SK-N-SH (cell line): Measurements from ENCODE around the gene RAVER1. TPM values are rescaled to one million over a fixed set of nuclear protein-coding genes. Genes with fewer than 3 reads are reported as not detected.
A peak's percentile ranks its signal among the peaks of the same experiment; 100 is the strongest.

Experiments used
- CTCF ChIA-PET: fragments of 300-600, 350-600 bp; formaldehyde crosslinking; extraction: SDS; loops from one replicate; lab custom pipeline; 2021; lab: Yijun Ruan, JAX
- POLR2A ChIA-PET: fragments of 350-600 bp; sonication (Branson Sonifier 250); formaldehyde crosslinking; extraction: SDS; loops from one replicate; lab custom pipeline; 2020; ENCODE audit warnings: antibody characterized with exemption, inconsistent platforms; lab: Yijun Ruan, JAX
- DNase-seq: peaks from one replicate; pipeline ENCODE4 v3.0.0; 2012
- H2AFZ ChIP-seq: fragments of 200-600 bp; sonication (generic); 2 replicates; pipeline ENCODE4 v1.8.1; 2016; ENCODE audit warnings: antibody characterized with exemption, mild to moderate bottlenecking, low read depth
- H3F3A ChIP-seq: fragments of 200-600 bp; sonication (generic); replicated peaks from 2 replicates; pipeline ENCODE3; 2016; ENCODE audit warnings: antibody characterized with exemption, mild to moderate bottlenecking; ENCODE audit not compliant: insufficient read depth
- H3K27ac ChIP-seq, 2 experiments: fragments of 200-500 bp in 1 of 2; fragments of 200-600 bp in 1 of 2; sonication (Bioruptor generic) in 1 of 2; sonication (generic), shearing (Covaris generic) in 1 of 2; 2 replicates each; pipeline versions ENCODE4 v1.5.1 to v1.6.1; 2014 to 2016; ENCODE audit warnings: low read depth in 2 of 2, inconsistent platforms in 1 of 2, low read length in 1 of 2, mild to moderate bottlenecking in 1 of 2, mixed read lengths in 1 of 2
- H3K27me3 ChIP-seq: fragments of 200-600 bp; sonication (generic), shearing (Covaris generic); 2 replicates; pipeline ENCODE4 v1.6.1; 2016; ENCODE audit warnings: mixed run types; ENCODE audit not compliant: insufficient read depth
- H3K36me3 ChIP-seq, 2 experiments: fragments of 200-500 bp in 1 of 2; fragments of 200-600 bp in 1 of 2; sonication (Bioruptor generic) in 1 of 2; sonication (generic) in 1 of 2; replicated peaks in 1 of 2; 2 replicates each; pipeline versions ENCODE3 to v1.5.1; 2014 to 2016; ENCODE audit warnings: low read length in 1 of 2, mild to moderate bottlenecking in 1 of 2; ENCODE audit not compliant: insufficient read depth in 2 of 2, control insufficient read depth in 1 of 2
- H3K4me1 ChIP-seq, 2 experiments: fragments of 200-500 bp in 1 of 2; fragments of 200-600 bp in 1 of 2; sonication (Bioruptor generic) in 1 of 2; sonication (generic), shearing (Covaris generic) in 1 of 2; 2 replicates each; pipeline versions ENCODE4 v1.5.1 to v1.6.1; 2014 to 2016; ENCODE audit warnings: low read depth in 1 of 2, low read length in 1 of 2, mixed run types in 1 of 2; ENCODE audit not compliant: insufficient read depth in 2 of 2, control insufficient read depth in 1 of 2
- H3K4me2 ChIP-seq: fragments of 200-600 bp; sonication (generic), shearing (Covaris generic); 2 replicates; pipeline ENCODE4 v1.6.1; 2017; ENCODE audit warnings: mixed run types
- H3K4me3 ChIP-seq, 2 experiments: fragments of 200-500 bp in 1 of 2; fragments of 200-600 bp in 1 of 2; sonication (Bioruptor generic) in 1 of 2; sonication (generic), shearing (Covaris generic) in 1 of 2; 2 replicates each; pipeline versions ENCODE4 v1.5.1 to v1.8.1; 2014 to 2016; ENCODE audit warnings: low read depth in 2 of 2, inconsistent platforms in 1 of 2, low read length in 1 of 2, mild to moderate bottlenecking in 1 of 2, mixed read lengths in 1 of 2, moderate library complexity in 1 of 2
- H3K79me2 ChIP-seq: fragments of 200-600 bp; sonication (generic); 2 replicates; pipeline ENCODE4 v1.8.1; 2017; ENCODE audit warnings: mild to moderate bottlenecking; ENCODE audit not compliant: insufficient read depth
- H3K9ac ChIP-seq: fragments of 200-600 bp; sonication (generic); 2 replicates; pipeline ENCODE4 v1.6.1; 2017; ENCODE audit warnings: mixed run types
- H3K9me2 ChIP-seq: fragments of 200-600 bp; sonication (generic); 2 replicates; pipeline ENCODE4 v1.6.1; 2017; ENCODE audit warnings: mixed run types
- H3K9me3 ChIP-seq: fragments of 200-600 bp; sonication (generic); 2 replicates; pipeline ENCODE4 v1.6.1; 2017; ENCODE audit warnings: mixed run types, mild to moderate bottlenecking, moderate library complexity
- H4K20me1 ChIP-seq: fragments of 200-600 bp; sonication (generic); 2 replicates; pipeline ENCODE4 v1.6.1; 2017; ENCODE audit warnings: mild to moderate bottlenecking, mixed run types; ENCODE audit not compliant: insufficient read depth
- CHD2 ChIP-seq: fragments of 150-350 bp; IDR thresholded peaks from 2 replicates; pipeline ENCODE4 v1.6.1; 2018; ENCODE audit warnings: low read length; ENCODE audit not compliant: partially characterized antibody
- CTCF ChIP-seq: fragments of 200-600 bp; sonication (generic); IDR thresholded peaks from 2 replicates; pipeline ENCODE4 v1.6.1; 2017; ENCODE audit warnings: antibody characterized with exemption, mild to moderate bottlenecking, moderate library complexity
- GATA2 ChIP-seq: sonication (generic); formaldehyde crosslinking; IDR thresholded peaks from 2 replicates; pipeline ENCODE4 v1.5.0; 2020; ENCODE audit warnings: mild to moderate bottlenecking, missing genetic modification reagents
- JUND ChIP-seq: IDR thresholded peaks from 2 replicates; pipeline ENCODE4 v1.4.0; 2012
- MEF2A ChIP-seq: IDR thresholded peaks from 2 replicates; pipeline ENCODE4 v1.4.0; 2012; ENCODE audit warnings: low read depth, borderline replicate concordance
- MXI1 ChIP-seq: IDR thresholded peaks from 2 replicates; pipeline ENCODE4 v1.6.1; 2012; ENCODE audit warnings: mild to moderate bottlenecking, low read depth, low read length, improper control_type of control experiment
- POLR2AphosphoS5 ChIP-seq: IDR thresholded peaks from 2 replicates; pipeline ENCODE4 v1.6.1; 2012; ENCODE audit warnings: low read depth, low read length
- RAD21 ChIP-seq: IDR thresholded peaks from 2 replicates; pipeline ENCODE4 v1.6.1; 2012; ENCODE audit warnings: mild to moderate bottlenecking, low read length
- RFX5 ChIP-seq: IDR thresholded peaks from 2 replicates; pipeline ENCODE4 v1.6.1; 2012; ENCODE audit warnings: mild to moderate bottlenecking, improper control_type of control experiment, low read length
- RXRA ChIP-seq: IDR thresholded peaks from 2 replicates; pipeline ENCODE4 v1.4.0; 2012; ENCODE audit warnings: low read depth, mild to moderate bottlenecking, borderline replicate concordance
- SIN3A ChIP-seq: IDR thresholded peaks from 2 replicates; pipeline ENCODE4 v1.6.1; 2012; ENCODE audit warnings: low read depth, mild to moderate bottlenecking, low read length, moderate library complexity, borderline replicate concordance
- TEAD4 ChIP-seq: IDR thresholded peaks from 2 replicates; pipeline ENCODE4 v1.4.0; 2012; ENCODE audit warnings: mild to moderate bottlenecking, borderline replicate concordance; ENCODE audit not compliant: insufficient read depth
- WGBS: methylation state at CpG from one replicate; pipeline ENCODE4 v1.1.6; 2017; ENCODE audit warnings: low lambda C conversion rate; 5-methylcytosine and 5-hydroxymethylcytosine counted together
- polyA plus RNA-seq, 3 experiments: library from polyadenylated mRNA; depleted of rRNA; stranded (reverse); fragments of >200 nt; gene quantifications; 2 replicates each; pipeline ENCODE4 v1.2.3, GENCODE V29; 2012
- TF ChIP-seq, protein P1 (sequence below): IDR thresholded peaks from 2 replicates; pipeline ENCODE4 v1.4.0; 2012; ENCODE audit warnings: low read depth, borderline replicate concordance
- TF ChIP-seq, protein P2 (sequence below): IDR thresholded peaks from 2 replicates; pipeline ENCODE4 v1.4.0; 2012; ENCODE audit warnings: low read depth
- TF ChIP-seq, protein P3 (sequence below): fragments of 150-350 bp; IDR thresholded peaks from 2 replicates; pipeline ENCODE4 v1.6.1; 2016; ENCODE audit warnings: mild to moderate bottlenecking, low read depth, low read length
- TF ChIP-seq, protein P4 (sequence below): IDR thresholded peaks from 2 replicates; pipeline ENCODE4 v1.4.0; 2012; ENCODE audit warnings: low read depth, borderline replicate concordance
- TF ChIP-seq, protein P5 (sequence below): fragments of 150-350 bp; IDR thresholded peaks from 2 replicates; pipeline ENCODE4 v1.6.1; 2017; ENCODE audit warnings: antibody characterized with exemption, low read length, low read depth, borderline replicate concordance

Gene RAVER1
- polyA plus RNA-seq, 1 of the 3 experiments (the other 2 are of a cell fraction) = 8.2 TPM

GRCh38 chr19:10335352-10335985, 2.1 kb upstream of the RAVER1 start:
- WGBS = no CpG with 5 or more reads among the region's 26 CpGs
- H3K4me2 ChIP-seq = peak overlapping the region; percentile 97

DNA sequence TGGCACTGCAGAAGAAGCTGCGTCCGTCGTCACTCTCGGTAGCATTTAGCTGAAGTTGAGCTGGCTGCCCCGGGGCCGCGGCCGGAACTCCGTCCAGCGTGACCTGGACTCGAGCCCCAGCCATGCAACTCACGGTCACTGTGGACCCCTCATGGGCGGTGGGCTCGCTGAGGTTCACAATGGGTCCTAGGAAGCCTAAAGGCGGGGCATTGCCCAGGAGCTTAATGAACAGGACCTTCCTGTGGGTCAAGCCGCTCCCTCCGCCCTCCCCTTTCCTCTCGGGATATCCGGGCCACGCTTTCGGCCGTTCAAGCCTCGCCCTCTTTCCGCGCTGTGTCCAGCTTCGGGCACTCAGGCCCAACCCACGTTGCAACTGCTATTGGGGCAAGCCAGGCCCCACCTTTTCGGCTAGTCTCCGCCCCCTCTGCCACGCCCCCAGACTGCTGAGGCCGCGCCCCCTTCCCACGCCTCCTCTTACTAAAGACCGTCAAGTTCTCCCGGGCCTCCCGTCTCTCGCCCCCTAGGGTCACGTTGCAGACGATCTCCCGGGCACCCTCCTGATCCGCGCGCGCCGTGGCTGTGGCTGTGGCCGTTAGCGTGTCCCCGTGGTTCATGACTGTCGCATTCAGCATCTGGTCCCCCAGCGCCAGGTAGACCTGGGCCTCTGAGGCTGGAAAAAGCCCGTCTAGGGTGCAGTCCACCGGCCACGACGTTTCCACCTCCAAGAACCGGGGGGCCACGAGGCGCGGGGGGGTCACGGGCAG, 1.4 kb upstream of the RAVER1 start:
- Histone ChIP-seq H2AFZ (peak overlapping the region; percentile 70), H3K27ac (peak overlapping the region; percentile 74 to 97; a peak in 3 of 4 replicates), H3K79me2 (peaks cover 41% of the 10 kb centered on the region), H3K36me3 (peaks cover 4 to 7% of the 10 kb centered on the region in 2 experiments), H3K4me2 (peak overlapping the region; percentile 97), H3K4me3 (peak overlapping the region; percentile 81 to 95), H3K4me1 (peaks cover 0 to 22% of the 10 kb centered on the region in 2 experiments; a peak in 1 of 4 replicates), H4K20me1 (peaks cover 23% of the 10 kb centered on the region), H3K27me3 (no peaks in the 10 kb centered on the region), H3K9me3 (no peaks in the 10 kb centered on the region), H3K9ac (peak overlapping the region; percentile 97; the same call in 1 of the 2 replicates), H3K9me2 (no peaks in the 10 kb centered on the region), H3F3A (no peaks in the 10 kb centered on the region)
- DNase-seq = peak; percentile 92
- POLR2A ChIA-PET = interaction anchor here (1.3 to 1.9 kb wide), 4 partner anchors 14 to 195 kb away, joined by 3 to 15 read pairs (median 4); partner anchors contain the start of gene TYK2
- WGBS = 3% methylated on average over 29 of the region's 59 CpGs
- CTCF ChIA-PET = interaction anchor here (0.7 to 3.3 kb wide), 7 partner anchors 46 to 75 kb away, joined by 3 to 18 read pairs (median 3); partner anchors contain the start of genes ICAM1 and TYK2
- TF ChIP-seq RFX5 = no peak
- no peak for TF ChIP-seq SIN3A
- peak; percentile 35 for TF ChIP-seq CTCF
- TF ChIP-seq, protein P1, sequence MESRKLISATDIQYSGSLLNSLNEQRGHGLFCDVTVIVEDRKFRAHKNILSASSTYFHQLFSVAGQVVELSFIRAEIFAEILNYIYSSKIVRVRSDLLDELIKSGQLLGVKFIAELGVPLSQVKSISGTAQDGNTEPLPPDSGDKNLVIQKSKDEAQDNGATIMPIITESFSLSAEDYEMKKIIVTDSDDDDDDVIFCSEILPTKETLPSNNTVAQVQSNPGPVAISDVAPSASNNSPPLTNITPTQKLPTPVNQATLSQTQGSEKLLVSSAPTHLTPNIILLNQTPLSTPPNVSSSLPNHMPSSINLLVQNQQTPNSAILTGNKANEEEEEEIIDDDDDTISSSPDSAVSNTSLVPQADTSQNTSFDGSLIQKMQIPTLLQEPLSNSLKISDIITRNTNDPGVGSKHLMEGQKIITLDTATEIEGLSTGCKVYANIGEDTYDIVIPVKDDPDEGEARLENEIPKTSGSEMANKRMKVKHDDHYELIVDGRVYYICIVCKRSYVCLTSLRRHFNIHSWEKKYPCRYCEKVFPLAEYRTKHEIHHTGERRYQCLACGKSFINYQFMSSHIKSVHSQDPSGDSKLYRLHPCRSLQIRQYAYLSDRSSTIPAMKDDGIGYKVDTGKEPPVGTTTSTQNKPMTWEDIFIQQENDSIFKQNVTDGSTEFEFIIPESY = no peak
- peak; percentile 10; the same call in 1 of the 2 replicates for TF ChIP-seq RAD21
- no peak for TF ChIP-seq JUND
- peak; percentile 97 for TF ChIP-seq MXI1
- TF ChIP-seq, protein P2, sequence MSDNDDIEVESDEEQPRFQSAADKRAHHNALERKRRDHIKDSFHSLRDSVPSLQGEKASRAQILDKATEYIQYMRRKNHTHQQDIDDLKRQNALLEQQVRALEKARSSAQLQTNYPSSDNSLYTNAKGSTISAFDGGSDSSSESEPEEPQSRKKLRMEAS = peak; percentile 88

More at GRCh38 chr19:10335352-10335985, 2.1 kb upstream of the RAVER1 start:
- Histone ChIP-seq H3K4me3 (peak overlapping the region; percentile 81 to 95), H3K36me3 (peaks cover under 1% of the 10 kb centered on the region in 2 experiments), H3K9ac (no peak overlapping the region), H4K20me1 (peaks cover 18% of the 10 kb centered on the region), H3F3A (no peaks in the 10 kb centered on the region), H3K27me3 (no peaks in the 10 kb centered on the region), H2AFZ (peak overlapping the region; percentile 70; the same call in 1 of the 2 replicates), H3K79me2 (peaks cover 34% of the 10 kb centered on the region), H3K27ac (peak overlapping the region in 1 of 2 experiments; percentile 50; a peak in 1 of 4 replicates), H3K4me1 (peaks cover 0 to 22% of the 10 kb centered on the region in 2 experiments; a peak in 1 of 4 replicates), H3K9me3 (no peaks in the 10 kb centered on the region), H3K9me2 (no peaks in the 10 kb centered on the region)
- ChIA-PET CTCF (interaction anchor here (0.9 to 3.3 kb wide), 4 partner anchors 53 to 76 kb away, joined by 3 to 18 read pairs (median 6); no protein-coding TSS in a partner anchor), POLR2A (interaction anchor here (1.3 to 1.9 kb wide), 2 partner anchors 45 to 196 kb away, joined by 3 to 15 read pairs; partner anchors contain the start of gene TYK2)
- no peak for DNase-seq
- TF ChIP-seq, protein P2 = no peak
- no peak for TF ChIP-seq GATA2
- TF ChIP-seq CHD2 = no peak
- TF ChIP-seq, protein P3, sequence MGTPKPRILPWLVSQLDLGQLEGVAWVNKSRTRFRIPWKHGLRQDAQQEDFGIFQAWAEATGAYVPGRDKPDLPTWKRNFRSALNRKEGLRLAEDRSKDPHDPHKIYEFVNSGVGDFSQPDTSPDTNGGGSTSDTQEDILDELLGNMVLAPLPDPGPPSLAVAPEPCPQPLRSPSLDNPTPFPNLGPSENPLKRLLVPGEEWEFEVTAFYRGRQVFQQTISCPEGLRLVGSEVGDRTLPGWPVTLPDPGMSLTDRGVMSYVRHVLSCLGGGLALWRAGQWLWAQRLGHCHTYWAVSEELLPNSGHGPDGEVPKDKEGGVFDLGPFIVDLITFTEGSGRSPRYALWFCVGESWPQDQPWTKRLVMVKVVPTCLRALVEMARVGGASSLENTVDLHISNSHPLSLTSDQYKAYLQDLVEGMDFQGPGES = no peak
- no peak for TF ChIP-seq TEAD4
- TF ChIP-seq POLR2AphosphoS5 = no peak
- no peak for TF ChIP-seq MEF2A
- TF ChIP-seq, protein P4, sequence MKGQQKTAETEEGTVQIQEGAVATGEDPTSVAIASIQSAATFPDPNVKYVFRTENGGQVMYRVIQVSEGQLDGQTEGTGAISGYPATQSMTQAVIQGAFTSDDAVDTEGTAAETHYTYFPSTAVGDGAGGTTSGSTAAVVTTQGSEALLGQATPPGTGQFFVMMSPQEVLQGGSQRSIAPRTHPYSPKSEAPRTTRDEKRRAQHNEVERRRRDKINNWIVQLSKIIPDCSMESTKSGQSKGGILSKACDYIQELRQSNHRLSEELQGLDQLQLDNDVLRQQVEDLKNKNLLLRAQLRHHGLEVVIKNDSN = no peak
- TF ChIP-seq, protein P5, sequence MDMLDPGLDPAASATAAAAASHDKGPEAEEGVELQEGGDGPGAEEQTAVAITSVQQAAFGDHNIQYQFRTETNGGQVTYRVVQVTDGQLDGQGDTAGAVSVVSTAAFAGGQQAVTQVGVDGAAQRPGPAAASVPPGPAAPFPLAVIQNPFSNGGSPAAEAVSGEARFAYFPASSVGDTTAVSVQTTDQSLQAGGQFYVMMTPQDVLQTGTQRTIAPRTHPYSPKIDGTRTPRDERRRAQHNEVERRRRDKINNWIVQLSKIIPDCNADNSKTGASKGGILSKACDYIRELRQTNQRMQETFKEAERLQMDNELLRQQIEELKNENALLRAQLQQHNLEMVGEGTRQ = no peak
- TF ChIP-seq RXRA = no peak
